Activated T-helper 1 cell treated with anti-CD3 and anti-CD28 coated beads, Interleukin-2, amount 50 U/mL, for 16 hours (primary cell): ENCODE measurements around the gene IMMP2L.

Experiments
- DNase-seq, 2 donors: peaks; one replicate each; pipeline ENCODE4 v3.0.0-alpha.2; 2020; ENCODE audit warnings: low read depth in 1 of 2, low spot score in 1 of 2

IMMP2L gene

DNA sequence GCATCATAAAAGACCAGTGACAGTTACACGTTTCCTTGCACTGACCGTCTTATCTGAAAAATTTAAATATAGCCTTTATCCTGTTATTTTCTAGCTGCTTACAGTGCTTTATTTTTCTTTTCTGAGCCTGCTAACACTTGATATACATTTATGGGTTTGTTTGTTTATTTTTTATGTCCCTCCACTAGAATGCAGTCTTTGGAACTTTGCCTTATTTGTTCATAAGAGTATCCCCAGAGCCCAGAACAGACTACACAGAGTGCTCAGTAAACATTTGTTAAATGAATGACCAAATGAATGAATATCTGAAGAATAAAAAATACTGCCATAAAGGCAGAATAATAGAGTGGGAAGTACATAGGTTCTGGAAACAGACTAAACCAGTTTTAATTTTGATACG lies 673.7 kb downstream of the IMMP2L start:
- no peak for DNase-seq

DNA sequence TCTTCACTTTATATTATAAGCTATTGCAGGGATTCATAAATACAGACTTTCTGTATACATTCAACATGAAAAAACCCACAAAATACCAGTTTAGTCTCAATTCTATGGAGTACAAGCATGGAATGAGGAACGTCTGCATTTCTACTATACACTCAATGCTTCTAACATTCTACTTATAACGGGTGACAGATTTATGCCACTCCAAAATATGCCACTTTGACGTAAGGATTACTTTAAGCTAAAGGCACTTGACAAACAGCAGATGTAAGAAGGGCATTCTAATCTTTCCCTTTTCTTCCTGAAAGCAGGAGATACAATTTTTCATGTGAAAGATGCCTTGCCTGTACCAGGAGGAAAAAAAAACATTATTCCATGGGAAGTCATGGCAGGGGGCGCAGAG lies 676.8 kb downstream of the IMMP2L start:
- no peak for DNase-seq

DNA sequence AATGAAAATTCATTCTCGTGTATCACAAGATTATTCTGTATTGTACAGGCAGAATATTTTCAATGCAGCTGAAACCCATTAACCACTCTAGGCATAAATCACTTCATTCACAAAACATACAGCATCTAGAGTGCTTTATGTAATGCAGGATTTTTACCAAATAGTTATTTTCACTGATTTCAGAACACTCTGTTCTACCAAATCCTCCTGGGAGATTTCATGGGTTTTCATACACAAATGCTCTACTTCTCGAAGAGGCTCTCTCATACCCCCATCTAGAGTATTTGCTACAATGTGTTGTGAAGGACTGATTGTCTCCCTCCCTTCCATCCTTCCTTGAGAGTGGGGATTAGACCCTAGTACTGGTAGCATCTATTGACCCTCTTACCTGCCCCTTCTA lies 680.6 kb downstream of the IMMP2L start:
- no peak for DNase-seq

DNA sequence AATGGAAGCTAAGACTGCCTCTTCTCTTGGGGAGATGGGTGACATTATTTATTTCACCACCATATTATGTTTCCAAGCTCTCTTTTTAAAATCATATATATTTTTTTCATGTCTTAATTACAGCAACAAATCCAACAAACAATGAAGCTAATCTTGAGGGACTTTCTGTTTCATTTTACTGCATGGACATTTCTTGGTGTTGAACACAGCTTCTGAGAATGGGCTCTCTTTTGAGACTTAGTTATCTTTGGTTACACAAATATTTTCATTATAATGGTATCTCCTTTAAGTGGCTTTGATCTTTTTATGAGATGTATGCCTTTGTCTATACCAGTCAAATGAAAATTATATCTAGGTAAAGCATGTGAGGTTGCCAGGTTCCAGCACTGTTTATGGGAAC lies 681.3 kb downstream of the IMMP2L start:
- DNase-seq = no peak

DNA sequence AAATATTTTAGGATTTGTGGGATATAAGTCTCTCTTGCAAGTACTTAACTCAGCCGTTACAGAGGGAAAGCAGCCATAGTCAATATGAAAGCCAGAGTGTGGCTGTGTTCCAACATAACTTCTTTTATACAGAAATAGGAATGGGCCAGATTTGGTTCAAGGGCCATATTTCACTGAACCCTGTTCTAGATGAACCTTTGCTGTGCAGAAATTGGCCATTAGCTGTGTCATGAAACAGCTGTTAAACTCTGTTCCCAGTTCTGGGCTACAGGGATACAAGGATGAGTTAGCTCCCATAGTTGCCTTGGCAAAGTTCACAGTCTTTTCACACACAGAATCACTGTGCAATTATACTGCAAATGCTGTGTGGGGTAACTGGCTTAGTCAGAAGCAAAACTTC lies 685.3 kb downstream of the IMMP2L start:
- DNase-seq = no peak

DNA sequence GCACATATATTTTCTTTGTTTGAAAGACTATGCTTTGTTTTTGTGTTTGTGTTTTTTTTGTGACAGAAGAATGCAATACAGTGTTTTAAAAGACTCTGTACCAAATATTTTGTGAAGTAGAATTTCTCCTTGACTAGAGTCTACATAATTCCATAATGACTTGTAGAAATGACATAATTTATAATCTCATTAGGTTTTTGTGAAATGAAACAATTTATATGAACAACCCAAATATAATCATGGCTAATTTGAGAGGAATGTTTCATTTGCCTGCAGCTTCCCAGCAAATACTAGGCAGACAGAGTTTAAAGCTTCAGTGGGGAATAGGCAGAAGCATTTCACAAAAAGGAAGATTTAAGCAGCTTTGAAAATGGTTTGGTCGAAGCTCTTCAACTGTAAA lies 686.9 kb downstream of the IMMP2L start:
- DNase-seq = no peak

DNA sequence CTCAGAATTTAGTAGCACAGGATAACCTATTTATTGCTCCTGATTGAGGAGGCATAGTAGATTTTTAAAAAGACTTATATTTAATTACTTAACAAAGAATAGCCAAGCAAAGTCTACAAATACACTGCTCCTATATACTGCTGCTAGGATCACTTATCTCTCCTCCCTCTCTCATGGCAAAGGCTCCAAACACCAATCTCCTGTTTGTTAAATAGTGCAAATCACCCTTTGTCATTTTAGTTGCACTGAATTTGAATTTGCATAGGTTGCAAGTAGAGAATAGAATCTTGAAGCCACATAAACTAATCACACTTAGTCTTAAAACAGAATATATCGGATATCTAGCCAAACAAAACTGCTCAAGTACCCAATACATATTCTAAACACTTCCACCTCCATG lies 690.4 kb downstream of the IMMP2L start:
- DNase-seq = no peak

DNA sequence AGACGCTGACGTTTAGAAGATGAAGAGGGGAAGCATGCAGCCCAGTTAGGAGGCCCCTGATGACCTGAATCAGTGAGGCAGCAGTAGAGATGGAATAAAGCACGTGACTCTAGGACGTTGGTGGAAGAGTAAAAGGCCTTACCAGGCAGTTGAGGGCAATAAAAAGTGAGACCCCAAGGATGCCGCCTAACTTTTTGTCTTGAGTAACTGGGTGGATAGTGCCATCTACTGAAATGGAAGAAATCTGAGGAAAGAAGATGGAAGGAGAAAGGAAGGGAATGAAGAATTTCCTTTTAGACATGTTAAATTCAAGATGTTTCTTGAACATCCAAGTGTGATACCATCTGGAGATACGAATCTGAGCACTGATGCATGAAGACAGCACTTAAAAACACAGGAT lies 691.4 kb downstream of the IMMP2L start:
- no peak for DNase-seq

DNA sequence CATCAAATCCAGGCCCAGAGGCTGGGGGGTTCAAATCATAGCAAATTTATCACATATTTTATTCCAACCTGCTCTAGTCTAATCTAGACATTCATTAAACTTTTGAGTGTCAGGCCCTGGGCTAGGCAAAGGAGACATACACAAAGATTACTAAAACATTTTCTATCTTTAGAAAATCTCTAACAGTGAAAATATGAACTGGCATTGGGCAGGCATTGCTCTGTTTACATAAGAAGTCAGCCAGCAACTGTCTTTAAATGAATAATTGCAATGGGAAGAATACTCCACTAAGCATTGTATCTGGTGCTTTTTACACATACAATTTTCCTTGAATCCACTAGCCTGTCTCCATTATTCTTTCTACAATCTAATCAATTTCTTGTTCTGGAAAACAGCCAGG lies 693.8 kb downstream of the IMMP2L start:
- no peak for DNase-seq

DNA sequence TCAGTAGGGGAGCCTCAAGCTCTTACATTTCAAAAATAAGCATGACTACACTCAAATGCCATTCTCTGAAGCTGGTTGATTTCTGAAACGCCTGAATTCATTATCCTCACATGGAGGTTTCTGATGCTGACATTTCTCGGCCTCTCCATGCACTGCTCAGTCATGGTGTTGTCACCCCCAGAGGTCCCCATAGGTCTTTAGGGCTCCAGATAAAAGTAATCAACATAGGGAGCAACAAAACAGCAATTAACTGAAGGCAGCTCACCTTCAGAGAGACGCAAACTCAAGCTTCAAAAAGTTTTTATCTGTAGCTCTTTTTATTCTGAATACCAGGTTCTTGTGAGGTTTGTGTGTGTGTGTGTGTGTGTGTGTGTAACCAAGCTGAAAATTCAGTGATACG lies 694.5 kb downstream of the IMMP2L start:
- DNase-seq = no peak

DNA sequence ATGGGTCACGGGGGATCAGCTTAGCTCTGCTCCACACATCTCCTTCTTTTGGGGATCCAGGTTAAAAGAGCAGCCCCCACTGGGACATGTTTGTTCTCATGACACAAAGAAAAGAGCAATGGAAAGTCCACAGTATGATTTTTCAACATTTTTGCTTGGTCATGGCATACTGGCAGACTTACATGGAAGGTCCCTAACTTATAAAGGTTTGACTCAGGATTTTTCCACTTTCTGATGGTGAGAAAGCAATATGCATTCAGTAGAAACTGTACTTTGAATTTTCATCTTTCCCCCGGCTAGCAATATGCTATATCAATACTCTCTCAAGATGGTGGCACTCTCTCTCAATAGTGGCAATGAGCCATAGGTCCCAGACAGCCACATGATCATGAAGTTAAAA lies 699.0 kb downstream of the IMMP2L start:
- no peak for DNase-seq

DNA sequence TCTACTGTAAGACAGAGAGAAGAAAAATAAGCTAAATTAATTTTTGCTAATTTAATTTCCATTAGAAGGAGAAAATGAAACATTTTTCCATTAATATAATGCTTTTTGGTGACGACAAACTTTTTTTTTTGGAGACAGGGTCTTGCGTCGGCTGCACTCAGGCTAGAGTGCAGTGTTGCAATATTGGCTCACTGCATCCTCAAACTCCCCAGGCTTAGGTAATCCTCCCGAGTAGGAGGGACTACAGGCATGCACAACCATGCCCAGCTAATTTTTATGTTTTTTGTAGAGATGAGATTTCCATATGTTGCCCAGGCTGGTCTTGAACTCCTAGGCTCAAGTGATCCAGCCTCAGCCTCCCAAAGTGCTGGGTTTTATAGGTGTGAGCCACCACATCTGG lies 701.1 kb downstream of the IMMP2L start:
- DNase-seq = no peak

DNA sequence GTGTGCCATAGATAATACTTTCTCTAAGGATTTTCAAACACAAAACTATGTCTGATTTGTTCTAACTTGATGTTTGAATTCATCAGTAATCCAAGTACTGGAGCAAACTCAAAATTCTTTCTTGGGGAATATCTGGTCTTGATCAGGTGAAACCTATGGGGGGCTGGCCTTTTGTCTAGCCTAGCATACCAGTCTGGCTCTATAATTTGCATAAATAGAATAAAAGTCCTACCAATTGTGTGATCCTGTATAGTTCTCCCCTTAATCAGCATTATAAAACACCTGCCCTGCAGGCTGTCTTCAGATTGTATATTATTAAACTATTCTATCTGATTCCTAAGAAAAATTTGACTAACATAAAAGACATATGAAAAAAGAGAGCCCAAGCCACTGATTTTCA lies 705.2 kb downstream of the IMMP2L start:
- no peak for DNase-seq

DNA sequence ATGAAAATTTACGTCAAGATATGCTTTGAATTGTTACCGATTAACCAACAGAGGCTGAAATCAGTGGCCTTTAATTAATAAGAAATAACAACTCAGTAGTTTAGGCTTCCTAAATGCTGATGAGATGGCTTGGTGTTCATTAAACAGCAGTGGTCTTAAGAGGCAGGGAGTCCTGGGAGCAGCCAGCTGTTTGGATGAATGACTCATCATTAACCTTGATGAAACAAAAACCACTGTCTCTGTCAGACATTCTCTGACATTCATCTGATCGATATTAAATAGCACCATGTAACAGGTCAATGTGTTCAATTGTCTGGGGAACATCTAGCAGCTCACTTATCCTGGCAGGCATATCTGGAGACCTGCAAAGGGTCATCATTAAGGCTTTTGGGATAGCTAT lies 705.6 kb downstream of the IMMP2L start:
- no peak for DNase-seq

DNA sequence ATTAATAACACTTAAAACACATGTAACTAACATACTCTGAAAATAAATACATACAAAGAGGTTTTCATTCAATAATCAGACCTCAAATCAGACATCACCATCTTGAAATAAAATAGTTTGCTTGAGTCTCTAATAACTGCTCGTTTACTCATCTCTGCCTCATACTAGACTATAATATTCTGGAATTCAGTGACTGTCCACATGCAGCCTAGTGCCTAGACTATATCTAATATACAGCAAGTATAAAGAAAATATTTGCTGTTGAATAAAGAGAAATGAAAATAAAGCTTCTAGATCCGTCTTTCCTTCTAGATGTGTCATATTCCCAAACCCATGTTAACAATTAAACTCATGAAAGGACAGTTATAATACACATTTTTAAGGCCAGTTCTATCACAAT lies 707.6 kb downstream of the IMMP2L start:
- DNase-seq = no peak

DNA sequence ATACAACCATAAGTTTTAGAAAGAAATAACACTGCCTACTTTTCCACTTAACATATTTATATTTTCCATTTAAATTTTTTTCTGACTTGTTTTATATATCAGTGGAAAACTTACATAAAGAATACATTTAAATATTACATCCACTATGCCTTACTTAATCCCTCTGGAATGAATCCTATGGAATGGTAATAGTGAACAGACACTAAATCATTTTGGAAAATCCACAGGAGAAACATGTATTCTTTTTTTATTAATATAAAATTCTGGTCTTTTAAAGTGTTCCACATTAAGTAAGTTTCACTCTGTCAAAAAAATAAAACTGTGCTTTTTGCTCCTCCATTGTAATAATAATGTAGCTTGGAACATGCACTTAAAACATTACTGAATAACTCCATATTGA lies 708.1 kb downstream of the IMMP2L start:
- no peak for DNase-seq

DNA sequence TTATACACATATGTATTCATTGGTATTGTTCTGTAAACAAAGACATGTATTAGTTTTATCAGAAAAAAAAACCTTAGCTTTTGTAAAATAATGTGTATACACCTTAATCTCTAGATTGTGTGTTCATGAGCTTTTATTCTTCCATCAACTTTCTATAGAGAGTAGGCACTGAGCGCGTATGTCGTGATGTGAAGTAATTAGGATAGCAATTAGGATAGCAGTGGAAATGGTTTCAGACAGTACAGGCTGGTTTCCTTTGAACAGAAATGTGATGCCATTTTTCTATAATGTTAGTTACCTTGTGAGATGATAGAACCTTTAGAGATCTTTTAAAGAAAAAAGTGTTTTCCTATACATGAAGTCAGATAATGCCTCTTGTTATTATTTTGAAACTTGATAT lies 709.0 kb downstream of the IMMP2L start:
- DNase-seq = no peak

DNA sequence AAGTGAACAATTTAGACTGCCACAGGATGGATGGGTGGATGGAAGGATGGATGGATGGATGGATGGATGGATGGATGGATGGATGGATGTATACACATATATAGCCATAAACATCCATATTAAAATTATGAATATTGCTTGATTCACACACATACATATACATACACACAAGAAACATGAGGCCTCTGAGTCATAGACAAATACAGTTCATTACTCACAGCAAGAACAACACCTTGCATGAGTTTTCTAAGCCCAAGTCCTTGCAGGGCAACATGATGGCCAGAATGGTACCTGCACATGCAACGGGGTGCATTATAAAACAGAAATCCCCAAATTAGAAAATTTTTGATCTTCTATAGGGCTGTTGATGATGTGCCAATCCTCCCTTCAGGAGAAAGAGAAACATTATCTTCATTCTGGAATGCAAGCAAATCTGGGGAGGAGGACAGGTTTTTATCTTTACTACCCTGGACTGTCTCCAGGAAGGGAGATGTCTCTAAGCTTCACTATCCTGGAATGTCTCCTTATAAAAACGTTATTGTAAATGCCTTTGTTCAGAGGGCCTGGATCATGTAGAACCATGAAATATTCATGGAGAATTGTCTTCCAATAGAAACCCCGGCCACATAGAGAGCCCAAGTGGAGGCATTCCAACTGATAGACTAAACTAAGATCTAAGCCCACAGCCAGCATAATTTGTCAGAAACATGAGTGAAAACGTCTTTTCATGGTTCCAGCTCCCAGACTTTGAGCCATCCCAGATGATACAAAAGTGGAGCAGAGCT lies 709.9 kb downstream of the IMMP2L start:
- DNase-seq = no peak

DNA sequence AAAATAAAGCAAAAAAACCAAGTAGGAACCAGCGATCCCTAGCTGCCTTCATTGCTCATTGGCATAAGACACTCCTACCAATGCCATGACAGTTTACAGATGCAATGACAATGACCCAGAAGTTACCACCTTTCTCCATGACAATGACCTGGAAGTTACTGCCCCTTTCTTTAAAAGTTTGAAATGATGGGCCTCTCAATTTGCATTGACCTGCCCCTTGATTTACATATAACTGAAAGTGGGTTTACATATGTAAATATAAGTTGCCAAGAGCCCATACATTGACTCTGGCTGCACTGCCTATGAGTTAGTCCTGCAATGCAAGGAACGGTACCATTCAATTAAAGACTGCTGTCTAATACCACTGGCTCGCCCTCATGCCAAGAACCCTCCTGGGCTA lies 712.1 kb downstream of the IMMP2L start:
- DNase-seq = no peak

DNA sequence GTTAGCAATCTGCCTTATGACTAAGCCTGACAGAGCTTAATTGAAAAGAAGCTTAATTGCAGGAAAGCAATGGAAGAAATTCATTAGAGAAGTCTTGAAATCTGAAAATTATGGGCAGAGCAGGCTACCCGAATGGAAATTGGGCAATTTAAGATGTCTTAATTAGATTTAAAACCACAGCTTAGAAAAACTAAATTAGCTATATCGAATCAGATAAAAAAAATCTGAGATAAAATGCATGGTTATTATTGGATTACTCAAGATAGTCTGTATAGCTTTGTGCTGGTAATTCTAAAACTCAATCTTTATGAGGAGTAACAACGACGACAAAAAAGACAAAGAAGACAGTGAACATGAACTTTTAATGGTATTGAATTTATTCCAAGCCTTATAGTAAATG lies 719.5 kb downstream of the IMMP2L start:
- DNase-seq = no peak

DNA sequence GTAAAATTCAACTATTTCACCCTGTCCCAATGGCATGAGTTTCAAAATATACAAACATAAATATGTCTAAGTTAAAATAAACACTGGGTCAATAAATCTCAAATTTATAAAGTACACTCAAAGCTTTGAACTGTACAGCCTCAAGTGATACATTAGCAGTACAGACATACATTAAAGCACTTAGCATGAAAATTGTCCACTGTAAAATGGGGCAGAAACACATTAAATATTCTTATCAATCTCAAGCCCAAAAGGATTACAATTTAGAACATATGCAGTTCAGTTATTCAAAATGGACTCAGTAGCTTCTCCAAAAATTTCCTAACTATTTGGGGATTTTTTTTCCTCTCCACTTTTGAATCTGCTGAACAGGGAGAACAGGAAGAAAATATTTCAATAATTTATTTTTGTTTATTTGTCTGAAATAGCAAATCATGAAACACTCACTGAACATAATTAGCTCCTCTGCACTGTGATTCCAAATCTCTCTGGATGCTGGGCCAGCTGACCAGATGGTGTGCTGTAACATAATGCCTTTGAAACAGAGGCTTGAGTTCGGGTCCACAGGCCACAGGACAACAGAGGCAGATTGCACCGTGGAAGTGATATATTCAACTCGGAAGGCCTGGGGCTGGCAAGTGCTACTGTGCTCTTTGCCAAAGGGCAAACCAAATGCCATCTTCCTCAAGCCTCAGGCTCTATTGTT lies 720.3 kb downstream of the IMMP2L start:
- DNase-seq = no peak

DNA sequence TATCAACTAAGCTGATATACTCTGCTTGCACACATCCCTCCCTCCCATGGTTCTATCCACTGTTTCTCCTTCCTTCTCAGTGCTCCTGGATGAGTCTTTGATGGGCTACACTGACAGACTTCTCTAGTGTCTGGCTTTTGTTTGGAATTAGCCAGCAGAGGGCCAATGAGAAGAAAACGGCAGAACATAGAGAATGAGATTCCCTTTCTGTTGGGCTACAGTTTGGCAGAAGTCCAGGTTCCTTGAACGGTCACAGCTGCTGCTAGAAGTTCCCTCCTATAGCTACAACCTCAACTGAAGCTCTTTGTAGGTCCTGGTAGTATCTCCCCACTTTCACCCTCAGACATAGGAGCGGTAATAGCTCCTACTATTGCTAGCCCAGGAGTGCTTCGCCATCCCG lies 722.4 kb downstream of the IMMP2L start:
- no peak for DNase-seq

DNA sequence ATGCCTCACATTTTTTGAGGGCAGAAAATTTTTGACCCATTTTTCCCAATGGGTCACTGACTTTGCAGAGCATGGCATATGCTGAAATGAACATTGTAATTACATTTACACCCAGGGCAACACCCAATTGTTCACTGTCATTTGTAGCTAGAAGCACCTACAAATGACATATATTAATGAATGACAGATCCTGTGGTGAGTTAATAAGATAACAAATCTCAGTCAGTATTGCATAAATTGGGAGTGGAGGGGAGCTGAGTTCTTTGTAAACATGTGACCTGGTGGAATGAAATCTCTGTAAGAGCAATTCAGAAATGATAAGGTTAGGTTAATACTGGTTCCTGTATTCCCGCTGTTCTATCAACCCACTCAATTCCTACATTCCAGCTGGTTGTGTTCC lies 726.4 kb downstream of the IMMP2L start:
- no peak for DNase-seq
